PC-9 (cell line): ENCODE measurements around the gene FGFR2. TPM values are rescaled to one million over a fixed set of nuclear protein-coding genes. Genes with fewer than 3 reads are reported as not detected.

Experiments used
- BruUV-seq: library from RNA; stranded (reverse); fragments of 400-500 nt; replicated peaks from 2 replicates; lab custom pipeline; 2021; lab: Mats Ljungman, UMichigan
- CTCF ChIA-PET: fragments of 300-600 bp; sonication (Branson Sonifier 250); formaldehyde crosslinking; loops from one replicate; lab custom pipeline; 2022; ENCODE audit warnings: antibody characterized with exemption; lab: Charles Lee
- POLR2A ChIA-PET: fragments of 300-600 bp; sonication (Branson Sonifier 250); formaldehyde crosslinking; loops from one replicate; lab custom pipeline; 2022; ENCODE audit warnings: antibody characterized with exemption; ENCODE audit not compliant: unreplicated experiment; lab: Charles Lee
- DNase-seq, 2 experiments: peaks; one replicate each; pipeline versions ENCODE4 v3.0.0 to v3.0.0-alpha.2; 2015 to 2022; ENCODE audit warnings: mixed read lengths in 1 of 2
- H2AFZ ChIP-seq: fragments of 200-600 bp; sonication (generic); 2 replicates; pipeline ENCODE4 v1.8.1; 2017; ENCODE audit warnings: antibody characterized with exemption
- H3F3A ChIP-seq: fragments of 200-600 bp; sonication (generic); 2 replicates; pipeline ENCODE4 v1.8.1; 2017; ENCODE audit warnings: antibody characterized with exemption, mild to moderate bottlenecking, low read depth; ENCODE audit not compliant: insufficient read depth
- H3K27ac ChIP-seq: fragments of 200-600 bp; sonication (generic); 2 replicates; pipeline ENCODE4 v1.6.1; 2016; ENCODE audit warnings: mixed run types
- H3K27me3 ChIP-seq: fragments of 200-600 bp; sonication (generic); 2 replicates; pipeline ENCODE4 v1.6.1; 2016; ENCODE audit warnings: low read depth, mixed run types; ENCODE audit not compliant: insufficient read depth
- H3K36me3 ChIP-seq: fragments of 200-600 bp; sonication (generic); 2 replicates; pipeline ENCODE4 v1.6.1; 2016; ENCODE audit warnings: low read depth, mixed run types
- H3K4me1 ChIP-seq: fragments of 200-600 bp; sonication (generic); replicated peaks from 2 replicates; pipeline ENCODE4 v1.6.1; 2016; ENCODE audit warnings: mixed run types; ENCODE audit not compliant: insufficient read depth
- H3K4me2 ChIP-seq: fragments of 200-600 bp; sonication (generic); 2 replicates; pipeline ENCODE4 v1.6.1; 2017; ENCODE audit warnings: mixed run types
- H3K4me3 ChIP-seq: fragments of 200-600 bp; sonication (generic); 2 replicates; pipeline ENCODE4 v1.6.1; 2016; ENCODE audit warnings: mixed run types
- H3K79me2 ChIP-seq: fragments of 200-600 bp; sonication (generic); 2 replicates; pipeline ENCODE4 v1.6.1; 2017; ENCODE audit warnings: low read depth, mixed run types
- H3K9me2 ChIP-seq: fragments of 200-600 bp; sonication (generic); 2 replicates; pipeline ENCODE4 v1.8.1; 2017; ENCODE audit warnings: mild to moderate bottlenecking; ENCODE audit not compliant: insufficient read depth
- H3K9me3 ChIP-seq: fragments of 200-600 bp; sonication (generic); 2 replicates; pipeline ENCODE4 v1.8.1; 2016; ENCODE audit warnings: low read depth; ENCODE audit not compliant: insufficient read depth
- H4K20me1 ChIP-seq: fragments of 200-600 bp; sonication (generic); 2 replicates; pipeline ENCODE4 v1.8.1; 2017; ENCODE audit not compliant: insufficient read depth
- EZH2 ChIP-seq: fragments of 200-600 bp; sonication (generic); IDR thresholded peaks from 2 replicates; pipeline ENCODE4 v1.8.0; 2017; ENCODE audit warnings: antibody characterized with exemption, low read depth
- intact Hi-C: fragments of 100-400 bp; cut with micrococcal nuclease; formaldehyde crosslinking; loops from one replicate; pipeline ENCODE4 v1.10.0; 2022; ENCODE audit not compliant: unreplicated experiment
- total RNA-seq: library from RNA; stranded (reverse); gene quantifications from 2 replicates; pipeline ENCODE4 v1.2.3, GENCODE V29; 2021
- TF ChIP-seq, protein P1 (sequence below): fragments of 200-600 bp; sonication (generic); conservative IDR thresholded peaks from 2 replicates; pipeline ENCODE4 v1.6.1; 2017; ENCODE audit warnings: mixed run types, antibody characterized with exemption, mild to moderate bottlenecking, moderate library complexity

The FGFR2 gene
- total RNA-seq, 1 experiment from 2014 or later = not detected

DNA sequence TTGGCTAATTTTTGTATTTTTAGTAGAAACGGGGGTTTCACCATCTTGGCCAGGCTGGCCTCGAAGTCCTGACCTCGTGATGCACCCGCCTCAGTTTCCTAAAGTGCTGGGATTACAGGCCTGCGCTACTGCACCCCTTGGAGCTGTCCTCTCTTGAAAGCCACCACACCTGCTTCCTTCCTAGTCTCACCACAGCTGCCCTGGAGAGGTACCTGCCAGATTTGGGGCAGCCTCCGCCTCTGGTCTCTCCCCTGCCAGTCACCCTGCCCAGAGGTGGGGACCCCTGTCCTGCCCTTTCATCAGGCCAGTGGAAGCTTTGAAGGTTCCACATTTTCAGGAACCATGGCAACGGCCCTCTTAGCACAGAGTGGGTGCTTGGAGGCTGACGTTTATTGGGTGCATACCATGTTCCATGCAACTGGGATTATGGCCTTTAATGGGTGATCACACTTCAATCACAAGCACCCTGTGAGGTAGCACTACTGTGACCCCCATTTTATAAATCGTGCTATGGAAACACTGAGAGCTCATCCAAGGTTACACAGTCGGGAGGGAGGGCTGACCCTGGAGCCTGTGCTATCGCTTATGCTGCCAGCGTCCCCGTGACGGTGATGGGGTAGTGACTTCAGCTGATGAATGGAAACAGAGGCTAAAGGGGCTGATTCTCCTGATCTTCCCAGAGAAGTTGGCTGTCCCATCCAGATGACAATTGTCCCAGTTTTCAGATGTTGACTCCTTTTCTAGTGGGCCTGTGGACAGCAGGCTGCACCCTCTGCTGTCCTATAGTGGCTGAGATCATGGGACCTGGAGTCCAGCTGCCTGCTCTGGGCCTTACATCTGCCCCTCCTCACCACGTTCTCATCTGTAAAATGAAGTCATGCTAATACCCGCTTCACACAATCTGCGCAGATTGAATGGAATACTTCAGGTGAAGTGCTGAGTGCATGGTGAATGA lies 11.5 kb upstream of the FGFR2 start:
- POLR2A ChIA-PET = no interaction called here
- Histone ChIP-seq H3F3A (no peaks in the 10 kb centered on the region), H3K4me2 (no peak overlapping the region), H3K9me2 (no peaks in the 10 kb centered on the region), H3K4me1 (no peaks in the 10 kb centered on the region), H3K79me2 (no peaks in the 10 kb centered on the region), H3K9me3 (no peaks in the 10 kb centered on the region), H4K20me1 (no peaks in the 10 kb centered on the region), H2AFZ (no peak overlapping the region), H3K36me3 (no peaks in the 10 kb centered on the region), H3K27me3 (peaks cover 53% of the 10 kb centered on the region), H3K27ac (no peak overlapping the region), H3K4me3 (no peak overlapping the region)
- intact Hi-C loops = loop anchor here (10.0 kb wide), 1 partner anchor 665 kb away; no protein-coding TSS in a partner anchor
- TF ChIP-seq, protein P1, sequence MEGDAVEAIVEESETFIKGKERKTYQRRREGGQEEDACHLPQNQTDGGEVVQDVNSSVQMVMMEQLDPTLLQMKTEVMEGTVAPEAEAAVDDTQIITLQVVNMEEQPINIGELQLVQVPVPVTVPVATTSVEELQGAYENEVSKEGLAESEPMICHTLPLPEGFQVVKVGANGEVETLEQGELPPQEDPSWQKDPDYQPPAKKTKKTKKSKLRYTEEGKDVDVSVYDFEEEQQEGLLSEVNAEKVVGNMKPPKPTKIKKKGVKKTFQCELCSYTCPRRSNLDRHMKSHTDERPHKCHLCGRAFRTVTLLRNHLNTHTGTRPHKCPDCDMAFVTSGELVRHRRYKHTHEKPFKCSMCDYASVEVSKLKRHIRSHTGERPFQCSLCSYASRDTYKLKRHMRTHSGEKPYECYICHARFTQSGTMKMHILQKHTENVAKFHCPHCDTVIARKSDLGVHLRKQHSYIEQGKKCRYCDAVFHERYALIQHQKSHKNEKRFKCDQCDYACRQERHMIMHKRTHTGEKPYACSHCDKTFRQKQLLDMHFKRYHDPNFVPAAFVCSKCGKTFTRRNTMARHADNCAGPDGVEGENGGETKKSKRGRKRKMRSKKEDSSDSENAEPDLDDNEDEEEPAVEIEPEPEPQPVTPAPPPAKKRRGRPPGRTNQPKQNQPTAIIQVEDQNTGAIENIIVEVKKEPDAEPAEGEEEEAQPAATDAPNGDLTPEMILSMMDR = no peak
- TF ChIP-seq EZH2 = no peak
- CTCF ChIA-PET = no interaction called here
- no TSS peak for BruUV-seq
- DNase-seq = no peak

DNA sequence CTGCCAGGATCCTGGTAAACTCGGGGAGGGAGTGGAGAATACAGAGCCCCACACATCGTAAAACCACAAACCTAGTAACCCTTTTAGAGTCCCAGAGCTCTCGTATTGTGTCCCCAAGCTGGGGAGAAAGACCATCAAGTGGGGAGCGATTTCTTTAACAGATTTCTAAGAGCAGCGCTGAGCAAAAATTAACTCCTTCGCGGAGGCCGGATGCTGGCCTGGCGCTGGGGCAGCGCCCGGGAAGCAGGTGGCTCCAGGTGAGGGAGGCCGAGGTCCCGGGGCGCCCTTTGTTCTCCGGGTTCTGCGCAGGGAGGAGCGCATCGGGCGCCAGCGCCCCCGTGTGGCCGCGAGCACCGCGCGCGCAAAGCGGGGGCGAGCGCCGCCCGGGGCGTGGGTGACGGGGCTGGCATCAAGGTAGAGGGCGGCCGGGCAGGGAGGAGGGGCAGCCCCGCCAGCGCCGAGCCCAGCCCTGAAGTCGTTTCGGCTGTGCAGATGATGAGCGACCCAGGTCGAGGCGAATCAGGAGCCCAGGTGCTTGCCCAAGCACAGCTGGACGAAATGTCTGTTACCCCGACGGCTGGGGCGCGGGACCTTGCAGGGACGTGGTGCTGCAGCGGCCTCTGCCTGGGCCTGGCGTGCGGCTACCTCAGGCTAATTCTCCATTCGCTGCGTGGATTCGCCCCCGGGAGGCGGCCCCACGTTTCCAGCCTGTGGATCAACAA lies 10.4 kb upstream of the FGFR2 start:
- intact Hi-C loops = loop anchor here (10.0 kb wide), 1 partner anchor 664 kb away; no protein-coding TSS in a partner anchor

More for the DNA sequence above, 10.4 kb upstream of the FGFR2 start:
- Histone ChIP-seq H3K9me2 (no peaks in the 10 kb centered on the region), H3K27ac (no peak overlapping the region), H4K20me1 (no peaks in the 10 kb centered on the region), H3K36me3 (no peaks in the 10 kb centered on the region), H3K4me1 (no peaks in the 10 kb centered on the region), H3K9me3 (no peaks in the 10 kb centered on the region), H3F3A (no peaks in the 10 kb centered on the region), H3K4me3 (no peak overlapping the region), H3K4me2 (no peak overlapping the region), H3K79me2 (no peaks in the 10 kb centered on the region), H2AFZ (no peak overlapping the region), H3K27me3 (peaks cover 58% of the 10 kb centered on the region)
- ChIA-PET CTCF (no interaction called here), POLR2A (no interaction called here)
- TF ChIP-seq, protein P1 = no peak; the same call in 1 of the 2 replicates
- no peak for TF ChIP-seq EZH2
- no TSS peak for BruUV-seq
- peak in 1 of 2 experiments; percentile 27 for DNase-seq
